ENCODE data around the gene DAB1.

The DAB1 gene

DNA sequence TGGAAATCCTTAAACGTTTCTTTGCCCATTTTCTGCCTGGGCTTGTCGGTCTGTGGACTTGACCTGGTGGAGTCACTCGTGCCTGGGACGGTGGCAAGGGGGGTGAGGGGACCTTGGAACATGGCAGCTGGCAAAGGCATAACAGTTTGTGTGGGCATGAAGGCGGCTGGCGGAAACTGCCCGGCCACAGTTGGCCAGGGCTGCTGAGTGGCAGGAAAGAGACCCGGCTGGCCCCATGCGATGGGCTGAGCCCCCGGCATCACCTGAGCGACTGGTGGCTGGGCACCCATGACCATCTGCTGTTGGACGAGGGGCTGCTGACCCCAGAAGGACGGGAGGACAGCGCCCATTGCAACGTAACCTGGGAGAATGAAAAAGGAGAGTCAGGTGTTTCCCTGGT, 408.8 kb downstream of the DAB1 start:
- intact Hi-C loops (cut with DNase I; ENCODE audit: low total_unique reads), result no loop called here
- Histone ChIP-seq H3K27ac (no peak overlapping the region), H3K9me3 (no peaks in the 10 kb centered on the region), H3K4me3 (no peak overlapping the region), H3K36me3 (no peaks in the 10 kb centered on the region), H3K4me1 (no peaks in the 10 kb centered on the region), H3K27me3 (no peaks in the 10 kb centered on the region)
- DNase-seq, result no peak
- TF ChIP-seq, protein P1, sequence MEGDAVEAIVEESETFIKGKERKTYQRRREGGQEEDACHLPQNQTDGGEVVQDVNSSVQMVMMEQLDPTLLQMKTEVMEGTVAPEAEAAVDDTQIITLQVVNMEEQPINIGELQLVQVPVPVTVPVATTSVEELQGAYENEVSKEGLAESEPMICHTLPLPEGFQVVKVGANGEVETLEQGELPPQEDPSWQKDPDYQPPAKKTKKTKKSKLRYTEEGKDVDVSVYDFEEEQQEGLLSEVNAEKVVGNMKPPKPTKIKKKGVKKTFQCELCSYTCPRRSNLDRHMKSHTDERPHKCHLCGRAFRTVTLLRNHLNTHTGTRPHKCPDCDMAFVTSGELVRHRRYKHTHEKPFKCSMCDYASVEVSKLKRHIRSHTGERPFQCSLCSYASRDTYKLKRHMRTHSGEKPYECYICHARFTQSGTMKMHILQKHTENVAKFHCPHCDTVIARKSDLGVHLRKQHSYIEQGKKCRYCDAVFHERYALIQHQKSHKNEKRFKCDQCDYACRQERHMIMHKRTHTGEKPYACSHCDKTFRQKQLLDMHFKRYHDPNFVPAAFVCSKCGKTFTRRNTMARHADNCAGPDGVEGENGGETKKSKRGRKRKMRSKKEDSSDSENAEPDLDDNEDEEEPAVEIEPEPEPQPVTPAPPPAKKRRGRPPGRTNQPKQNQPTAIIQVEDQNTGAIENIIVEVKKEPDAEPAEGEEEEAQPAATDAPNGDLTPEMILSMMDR (IDR thresholded peaks at IDR 0.05), result no peak

DNA sequence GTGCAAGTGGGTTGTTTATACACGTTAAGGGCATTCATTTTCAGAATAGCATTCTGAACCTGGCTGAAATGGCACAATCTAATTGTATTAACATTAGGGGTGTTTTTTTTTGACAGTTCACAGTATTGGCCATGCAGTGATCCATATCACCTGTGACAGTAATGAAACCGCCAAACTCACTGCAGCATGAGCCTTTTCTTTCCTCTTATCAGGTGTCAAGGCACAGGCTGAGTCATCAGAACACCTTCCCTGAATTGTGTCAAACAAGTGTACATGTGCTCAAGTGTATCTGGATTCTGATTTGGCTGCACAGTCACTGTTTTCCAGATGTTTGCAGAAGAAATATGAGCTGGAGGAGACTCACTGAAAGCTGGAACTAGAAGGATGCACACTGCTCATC, 410.3 kb downstream of the DAB1 start:
- Histone ChIP-seq H3K27ac (no peak overlapping the region), H3K4me1 (no peaks in the 10 kb centered on the region), H3K9me3 (no peaks in the 10 kb centered on the region), H3K27me3 (no peaks in the 10 kb centered on the region), H3K36me3 (no peaks in the 10 kb centered on the region), H3K4me3 (no peak overlapping the region)
- intact Hi-C loops (cut with DNase I; ENCODE audit: low total_unique reads), result no loop called here
- DNase-seq, result no peak
- TF ChIP-seq, protein P1 (IDR thresholded peaks at IDR 0.05), result no peak

GRCh38 chr1:57012315-57012714, 411.5 kb downstream of the DAB1 start:
- no peak for DNase-seq
- H3K9me3 ChIP-seq, result no peaks in the 10 kb centered on the region
- H3K4me1 ChIP-seq, result no peaks in the 10 kb centered on the region
- H3K27me3 ChIP-seq, result no peaks in the 10 kb centered on the region
- H3K4me3 ChIP-seq, result no peak overlapping the region
- intact Hi-C loops (cut with DNase I; ENCODE audit: low total_unique reads), result no loop called here
- no peaks in the 10 kb centered on the region for H3K36me3 ChIP-seq
- TF ChIP-seq, protein P1 (IDR thresholded peaks at IDR 0.05), result no peak
- no peak overlapping the region for H3K27ac ChIP-seq

GRCh38 chr1:57010511-57010910, 413.3 kb downstream of the DAB1 start:
- H3K27me3 ChIP-seq, result no peaks in the 10 kb centered on the region
- no peaks in the 10 kb centered on the region for H3K9me3 ChIP-seq
- no peak for DNase-seq
- intact Hi-C loops (cut with DNase I; ENCODE audit: low total_unique reads), result no loop called here
- no peaks in the 10 kb centered on the region for H3K4me1 ChIP-seq
- TF ChIP-seq, protein P1 (IDR thresholded peaks at IDR 0.05), result no peak
- H3K4me3 ChIP-seq, result no peak overlapping the region
- no peak overlapping the region for H3K27ac ChIP-seq
- no peaks in the 10 kb centered on the region for H3K36me3 ChIP-seq

DNA sequence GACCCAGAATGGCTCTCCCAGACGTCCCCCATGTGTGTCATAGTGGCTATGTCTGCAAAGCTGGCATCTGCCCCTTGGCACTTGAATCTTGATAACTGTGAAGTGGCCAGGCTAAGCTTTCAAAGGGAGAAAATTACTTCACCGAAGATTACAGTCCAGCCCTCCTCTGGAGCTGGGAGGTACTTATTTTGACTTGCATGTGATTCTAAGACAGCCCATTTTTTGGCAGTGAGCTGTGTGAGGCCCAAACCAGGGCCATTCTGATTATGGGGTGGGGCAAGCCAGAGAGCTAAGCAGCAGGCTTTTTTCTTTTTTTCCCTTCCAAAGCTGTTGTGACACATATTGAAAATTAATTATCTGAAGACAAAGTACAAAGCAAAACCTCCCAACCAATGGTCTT, 415.9 kb downstream of the DAB1 start:
- H3K27ac ChIP-seq, result no peak overlapping the region
- no peaks in the 10 kb centered on the region for H3K4me1 ChIP-seq
- H3K36me3 ChIP-seq, result no peaks in the 10 kb centered on the region
- no peaks in the 10 kb centered on the region for H3K27me3 ChIP-seq
- no peaks in the 10 kb centered on the region for H3K9me3 ChIP-seq
- intact Hi-C loops (cut with DNase I; ENCODE audit: low total_unique reads), result no loop called here
- TF ChIP-seq, protein P1 (IDR thresholded peaks at IDR 0.05), result no peak
- H3K4me3 ChIP-seq, result no peak overlapping the region
- no peak for DNase-seq

DNA sequence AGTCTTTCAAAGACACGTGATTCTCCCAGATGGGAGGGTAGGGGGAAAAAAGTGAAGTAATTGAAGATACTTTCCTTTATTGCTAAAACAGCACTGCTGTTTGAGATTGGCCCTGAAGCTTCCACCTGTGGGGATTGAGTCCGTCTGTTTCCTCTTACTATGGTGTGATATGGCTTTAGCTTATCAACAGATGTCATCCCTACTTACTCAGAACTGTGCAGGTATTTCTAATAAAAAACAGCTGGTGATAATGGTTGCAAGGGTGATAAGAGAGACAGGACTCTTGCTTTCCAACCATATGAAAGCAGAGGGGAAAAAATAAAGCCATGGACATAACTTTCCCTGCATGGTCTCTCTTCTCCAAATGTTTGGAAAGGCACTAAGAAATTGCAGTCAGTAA, 416.4 kb downstream of the DAB1 start:
- no peaks in the 10 kb centered on the region for H3K36me3 ChIP-seq
- H3K4me1 ChIP-seq, result no peaks in the 10 kb centered on the region
- H3K9me3 ChIP-seq, result no peaks in the 10 kb centered on the region
- no peaks in the 10 kb centered on the region for H3K27me3 ChIP-seq
- no peak overlapping the region for H3K4me3 ChIP-seq
- intact Hi-C loops (cut with DNase I; ENCODE audit: low total_unique reads), result no loop called here
- TF ChIP-seq, protein P1 (IDR thresholded peaks at IDR 0.05), result no peak
- H3K27ac ChIP-seq, result no peak overlapping the region
- DNase-seq, result no peak

All from tibial artery (tissue), 4 donors.